Measurements from ENCODE around the gene LTBP3.

- TF ChIP-seq CTCF (IDR thresholded peaks at IDR 0.05; ENCODE audit: insufficient read depth, low read length, poor library complexity, severe bottlenecking) (no peak), EZH2phosphoT487 (conservative IDR thresholded peaks at IDR 0.05; ENCODE audit: low read length) (no peak)
These were observed 15.3 kb downstream of the LTBP3 start for GRCh38 chr11:65542738-65543390.
